HepG2 (cell line): ENCODE measurements around the gene ZNF620. TPM values are rescaled to one million over a fixed set of nuclear protein-coding genes. Genes with fewer than 3 reads are reported as not detected.

Experiments used
- ATAC-seq: fragments of 200-7000 bp; cut with Tn5 transposase; 3 replicates; pipeline ENCODE4 v1.9.1; 2020; ENCODE audit warnings: mild to moderate bottlenecking, moderate library complexity
- BruUV-seq: library from RNA; stranded (reverse); fragments of 400-500 nt; replicated peaks from 2 replicates; lab custom pipeline; 2021; lab: Mats Ljungman, UMichigan
- CTCF ChIA-PET: fragments of 300-600 bp; formaldehyde crosslinking; extraction: SDS; loops from one replicate; lab custom pipeline; 2021; ENCODE audit warnings: low total read pairs, inconsistent platforms, low intra/inter-chr PET ratio; lab: Yijun Ruan, JAX
- POLR2A ChIA-PET: fragments of 350-600 bp; sonication (Branson Sonifier 250); formaldehyde crosslinking; loops from one replicate; lab custom pipeline; 2020; ENCODE audit warnings: antibody characterized with exemption, inconsistent platforms; lab: Yijun Ruan, JAX
- DNase-seq: peaks from one replicate; pipeline ENCODE4 v3.0.0-alpha.2; 2015; ENCODE audit warnings: low spot score
- FAIRE-seq: peaks from 3 replicates; lab custom pipeline; 2011; peaks lifted over from hg19 to GRCh38; lab: Jason Lieb, UNC
- H2AFZ ChIP-seq: one replicate; pipeline ENCODE4 v1.6.1; 2011; ENCODE audit warnings: low read length, inconsistent platforms
- H3K27ac ChIP-seq: fragments of 300-600 bp; 3 replicates; pipeline ENCODE4 v1.8.0; 2011; ENCODE audit warnings: mixed run types, mild to moderate bottlenecking, mixed read lengths, low read length, inconsistent platforms; ENCODE audit not compliant: insufficient read depth; ENCODE audit errors: extremely low read length
- H3K27me3 ChIP-seq, 2 experiments: fragments of 200-600 bp in 1 of 2; 2 replicates in 1 of 2; 3 replicates in 1 of 2; pipeline versions ENCODE4 v1.6.0 to v1.8.0; 2011; ENCODE audit warnings: low read length in 2 of 2, mild to moderate bottlenecking in 2 of 2, moderate library complexity in 2 of 2, inconsistent platforms in 1 of 2; ENCODE audit not compliant: insufficient read depth in 2 of 2, control insufficient read depth in 1 of 2
- H3K36me3 ChIP-seq, 2 experiments: fragments of 200-600 bp in 1 of 2; replicated peaks in 1 of 2; 2 replicates in 1 of 2; 3 replicates in 1 of 2; pipeline versions ENCODE4 v1.5.1 to v1.8.0; 2011; ENCODE audit warnings: low read length in 2 of 2, inconsistent platforms in 1 of 2; ENCODE audit not compliant: insufficient read depth in 2 of 2, control insufficient read depth in 1 of 2
- H3K4me1 ChIP-seq: 2 replicates; pipeline ENCODE4 v1.5.1; 2012; ENCODE audit warnings: low read length, inconsistent platforms; ENCODE audit not compliant: insufficient read depth
- H3K4me2 ChIP-seq: 2 replicates; pipeline ENCODE4 v1.6.0; 2011; ENCODE audit warnings: low read depth, low read length, inconsistent platforms
- H3K4me3 ChIP-seq, 3 experiments: fragments of 200-600 bp in 1 of 3; sonication (generic), shearing (Covaris generic) in 1 of 3; replicated peaks in 1 of 3; 2 replicates each; pipeline ENCODE4 v1.5.1; 2011 to 2016; ENCODE audit warnings: low read length in 3 of 3, inconsistent platforms in 2 of 3, low read depth in 2 of 3, mild to moderate bottlenecking in 2 of 3, control low read depth in 1 of 3, mixed read lengths in 1 of 3; ENCODE audit not compliant: insufficient read depth in 1 of 3
- H3K79me2 ChIP-seq: one replicate; pipeline ENCODE4 v1.6.1; 2011; ENCODE audit warnings: low read length, inconsistent platforms; ENCODE audit not compliant: insufficient read depth
- H3K9ac ChIP-seq: 2 replicates; pipeline ENCODE4 v1.6.0; 2011; ENCODE audit warnings: mild to moderate bottlenecking, low read depth, low read length, inconsistent platforms; ENCODE audit not compliant: insufficient read depth
- H3K9me3 ChIP-seq: 2 replicates; pipeline ENCODE4 v1.5.1; 2012; ENCODE audit warnings: mild to moderate bottlenecking, low read length
- H4K20me1 ChIP-seq: 2 replicates; pipeline ENCODE4 v1.6.0; 2011; ENCODE audit warnings: inconsistent platforms, mild to moderate bottlenecking, low read length, moderate library complexity; ENCODE audit not compliant: insufficient read depth
- DBP ChIP-seq: sonication (generic); formaldehyde crosslinking; IDR thresholded peaks from 2 replicates; pipeline ENCODE4 v1.4.0; 2020; ENCODE audit warnings: missing genetic modification reagents; ENCODE audit errors: not compliant biosample characterization
- ETV5 ChIP-seq: IDR thresholded peaks from 2 replicates; pipeline ENCODE4 v1.6.1; 2018; ENCODE audit warnings: missing biosample characterization, missing genetic modification reagents, inconsistent platforms, borderline replicate concordance
- HNF1A ChIP-seq, 2 experiments: sonication (generic) in 1 of 2; formaldehyde crosslinking in 1 of 2; IDR thresholded peaks; 2 replicates each; pipeline versions ENCODE4 v1.4.0 to v1.6.1; 2016 to 2020; ENCODE audit warnings: borderline replicate concordance in 1 of 2, low read depth in 1 of 2, mild to moderate bottlenecking in 1 of 2, missing genetic modification reagents in 1 of 2
- JUNB ChIP-seq: sonication (generic); formaldehyde crosslinking; IDR thresholded peaks from 2 replicates; pipeline ENCODE4 v1.8.0; 2022; ENCODE audit warnings: missing genetic modification reagents, mild to moderate bottlenecking, borderline replicate concordance
- KLF11 ChIP-seq: IDR thresholded peaks from 2 replicates; pipeline ENCODE4 v1.6.1; 2016; ENCODE audit warnings: missing compliant biosample characterization
- MLX ChIP-seq: IDR thresholded peaks from 2 replicates; pipeline ENCODE4 v1.6.1; 2016
- NR2F1 ChIP-seq, 2 experiments: fragments of 450-650 bp in 1 of 2; formaldehyde crosslinking in 1 of 2; IDR thresholded peaks; 2 replicates each; pipeline versions ENCODE4 v1.5.0 to v1.6.1; 2016 to 2020; ENCODE audit warnings: mild to moderate bottlenecking in 1 of 2, missing compliant biosample characterization in 1 of 2, missing genetic modification reagents in 1 of 2, moderate library complexity in 1 of 2
- PLSCR1 ChIP-seq: sonication (generic); formaldehyde crosslinking; IDR thresholded peaks from 2 replicates; pipeline ENCODE4 v1.5.0; 2020; ENCODE audit warnings: missing genetic modification reagents, mild to moderate bottlenecking, borderline replicate concordance
- PPARG ChIP-seq: conservative IDR thresholded peaks from 2 replicates; pipeline ENCODE4 v1.6.1; 2016; ENCODE audit warnings: missing biosample characterization, missing genetic modification reagents
- ZNF574 ChIP-seq: sonication (generic); formaldehyde crosslinking; IDR thresholded peaks from 2 replicates; pipeline ENCODE4 v1.4.0; 2020; ENCODE audit warnings: missing genetic modification reagents
- WGBS: methylation state at CpG from one replicate; pipeline ENCODE4 v1.1.6; 2017; ENCODE audit warnings: low lambda C conversion rate; 5-methylcytosine and 5-hydroxymethylcytosine counted together
- in situ Hi-C: cut with HindIII; loops from 2 replicates; pipeline ENCODE4 v1.10.0; 2017; ENCODE audit warnings: low pct_unique_long_range_greater_than_20kb; ENCODE audit not compliant: extremely low pct_ligation_motif_present
- intact Hi-C: fragments of 100-400 bp; cut with micrococcal nuclease; formaldehyde crosslinking; loops from one replicate; pipeline ENCODE4 v1.10.0; 2022; ENCODE audit not compliant: unreplicated experiment
- polyA plus RNA-seq, 8 experiments: library from polyadenylated mRNA; depleted of rRNA in 3 of 8; stranded (reverse) in 7 of 8; unstranded in 1 of 8; fragments of >200 nt; fragmentation: Illumina TruSeq in 4 of 8; extraction: Trizol in 4 of 8; gene quantifications; 2 replicates each; pipeline versions ENCODE4 v1.2.1 to v1.2.3, GENCODE V29; 2011 to 2016; ENCODE audit warnings: low read depth in 4 of 8, missing spikeins in 1 of 8, mixed read lengths in 1 of 8; ENCODE audit not compliant: insufficient read depth in 1 of 8
- total RNA-seq, 5 experiments: library from RNA; depleted of rRNA; stranded (reverse); fragments of >200 nt; fragmentation: Illumina TruSeq; extraction: Trizol; gene quantifications; 2 replicates each; pipeline ENCODE4 v1.2.3, GENCODE V29; 2016; ENCODE audit warnings: low read depth in 1 of 5

Gene ZNF620
- total and polyA plus RNA-seq, 2 of the 13 experiments (the other 11 are each of a cell fraction or from before 2014, with no cell fraction given), result 2.3 to 12.2 TPM

- peaks cover 10% of the 10 kb centered on the region; the same call in 1 of the 2 replicates for H3K4me1 ChIP-seq
- H3K9ac ChIP-seq, result no peak overlapping the region
- H3K27me3 ChIP-seq, result no peaks in the 10 kb centered on the region
- no peaks in the 10 kb centered on the region for H4K20me1 ChIP-seq
- no peak for FAIRE-seq
- H3K36me3 ChIP-seq, result peaks cover 1 to 16% of the 10 kb centered on the region in 2 experiments; a peak in 4 of 5 replicates
- H3K4me3 ChIP-seq, result no peak overlapping the region
- TF ChIP-seq JUNB (CRISPR knock-in tag) (no peak), HNF1A (IDR thresholded peaks at IDR 0.05; ENCODE audit: low read depth) (no peak), HNF1A (CRISPR knock-in tag; IDR thresholded peaks at IDR 0.05; ENCODE audit: borderline replicate concordance) (no peak), ETV5 (CRISPR knock-in tag) (no peak), NR2F1 (CRISPR knock-in tag; IDR thresholded peaks at IDR 0.05) (no peak), DBP (CRISPR knock-in tag) (no peak), ZNF574 (no peak), KLF11 (no peak), MLX (CRISPR knock-in tag) (no peak), PLSCR1 (CRISPR knock-in tag) (no peak), PPARG (CRISPR knock-in tag) (no peak)
- in situ Hi-C loops (no loop called here), intact Hi-C loops (no loop called here)
- ChIA-PET CTCF (no interaction called here), POLR2A (no interaction called here)
- no peak overlapping the region for H3K4me2 ChIP-seq
- H3K79me2 ChIP-seq, result no peaks in the 10 kb centered on the region
- no peak for ATAC-seq
- DNase-seq, result no peak
- 97% methylated on average over 5 of the region's 5 CpGs for WGBS
- H2AFZ ChIP-seq, result no peak overlapping the region
- H3K27ac ChIP-seq, result no peak overlapping the region
- BruUV-seq, result no TSS peak
- no peaks in the 10 kb centered on the region for H3K9me3 ChIP-seq
Measured at GRCh38 chr3:40490916-40491315, 14.9 kb upstream of the ZNF620 start.
